ENCODE measurements around the gene RND1. TPM values are rescaled to one million over a fixed set of nuclear protein-coding genes. Genes with fewer than 3 reads are reported as not detected.
"Not testable (repeated sequence)": the region's sequence is repeated elsewhere in the genome, so short reads cannot be mapped to it uniquely, and the experiment has no call there.

Gene RND1
- total RNA-seq, 2 donors from 2014 or later: 1.8 to 2.6 TPM

- H3K9me3 ChIP-seq: no peaks in the 10 kb centered on the region
- H3K27ac ChIP-seq: peak overlapping the region; percentile 62 to 75
- TF ChIP-seq CTCF (IDR thresholded peaks at IDR 0.05): peak; percentile 91
- no peaks in the 10 kb centered on the region for H3K27me3 ChIP-seq (replicated peaks; ENCODE audit: insufficient read depth)
- H3K36me3 ChIP-seq: no peaks in the 10 kb centered on the region
- H3K4me3 ChIP-seq: peak overlapping the region; percentile 91
- DNase-seq (ENCODE audit: low spot score) (peak; percentile 86), ATAC-seq (ENCODE audit: insufficient number of reproducible peaks, low FRiP score, low read depth) (peak; percentile 72)
- peaks cover 15 to 26% of the 10 kb centered on the region in 2 donors for H3K4me1 ChIP-seq (ENCODE audit: control insufficient read depth in 1 of 2, low read depth in 2 of 2)
These were observed 12.7 kb downstream of the RND1 start for GRCh38 chr12:48852734-48853688.

- Histone ChIP-seq H3K4me1 (ENCODE audit: control insufficient read depth in 1 of 2, low read depth in 2 of 2) (peaks cover 15 to 26% of the 10 kb centered on the region in 2 donors), H3K4me3 (peak within 1 kb of the TSS; percentile 91), H3K27me3 (replicated peaks; ENCODE audit: insufficient read depth) (no peaks in the 10 kb centered on the region), H3K9me3 (no peaks in the 10 kb centered on the region), H3K36me3 (no peaks in the 10 kb centered on the region), H3K27ac (peak within 1 kb of the TSS; percentile 75 to 79)
- TF ChIP-seq CTCF (IDR thresholded peaks at IDR 0.05): no peak
- DNase-seq (ENCODE audit: low spot score) (peak; percentile 81), ATAC-seq (ENCODE audit: insufficient number of reproducible peaks, low FRiP score, low read depth) (peak; percentile 94)
These were observed 13.6 kb downstream of the RND1 start, which contains the start of gene DDX23 for GRCh38 chr12:48851883-48852733. DDX23 (minus strand) TSS chr12:48852163; CDS start chr12:48845782, 6,381 bp downstream.

GRCh38 chr12:48842021-48842420, 23.6 kb downstream of the RND1 start:
- peaks cover 58% of the 10 kb centered on the region for H3K36me3 ChIP-seq
- H3K27ac ChIP-seq; H3K4me1 ChIP-seq (ENCODE audit: control insufficient read depth in 1 of 2, low read depth in 2 of 2); ATAC-seq (ENCODE audit: insufficient number of reproducible peaks, low FRiP score, low read depth); H3K27me3 ChIP-seq (replicated peaks; ENCODE audit: insufficient read depth); H3K9me3 ChIP-seq; H3K4me3 ChIP-seq; DNase-seq (ENCODE audit: low spot score): not testable (repeated sequence)

- no peaks in the 10 kb centered on the region for H3K4me1 ChIP-seq (ENCODE audit: control insufficient read depth in 1 of 2, low read depth in 2 of 2)
- no peaks in the 10 kb centered on the region for H3K27me3 ChIP-seq (replicated peaks; ENCODE audit: insufficient read depth)
- TF ChIP-seq CTCF (IDR thresholded peaks at IDR 0.05): no peak
- H3K4me3 ChIP-seq: no peak overlapping the region
- H3K36me3 ChIP-seq: peaks cover 71% of the 10 kb centered on the region
- H3K9me3 ChIP-seq: no peaks in the 10 kb centered on the region
- H3K27ac ChIP-seq: no peak overlapping the region
- DNase-seq (ENCODE audit: low spot score) (no peak), ATAC-seq (ENCODE audit: insufficient number of reproducible peaks, low FRiP score, low read depth) (no peak)
These were observed 27.6 kb downstream of the RND1 start for GRCh38 chr12:48838048-48838447.

GRCh38 chr12:48832321-48833060, 33.2 kb downstream of the RND1 start:
- Histone ChIP-seq H3K4me1 (ENCODE audit: control insufficient read depth in 1 of 2, low read depth in 2 of 2) (no peaks in the 10 kb centered on the region), H3K27me3 (replicated peaks; ENCODE audit: insufficient read depth) (no peaks in the 10 kb centered on the region), H3K36me3 (peaks cover 79% of the 10 kb centered on the region), H3K27ac (no peak overlapping the region), H3K4me3 (no peak overlapping the region), H3K9me3 (no peaks in the 10 kb centered on the region)
- ATAC-seq (ENCODE audit: insufficient number of reproducible peaks, low FRiP score, low read depth) (no peak), DNase-seq (ENCODE audit: low spot score) (no peak)
- TF ChIP-seq CTCF (IDR thresholded peaks at IDR 0.05): no peak

Measured in thoracic aorta (tissue), 2 donors.